ENCODE measurements around the gene PI16.

Gene PI16

GRCh38 chr6:36957773-36958271 lies 3.3 kb downstream of the PI16 start:
- no peak for DNase-seq (ENCODE audit: low read depth)

- DNase-seq (ENCODE audit: low read depth): no peak
Measured at GRCh38 chr6:36958775-36959554, 4.4 kb downstream of the PI16 start.

- DNase-seq (ENCODE audit: low read depth): no peak
Measured at GRCh38 chr6:36959555-36960250, 5.2 kb downstream of the PI16 start.

GRCh38 chr6:36961441-36962435 lies 7.2 kb downstream of the PI16 start:
- no peak for DNase-seq (ENCODE audit: low read depth)

- peak; percentile 25 for DNase-seq (ENCODE audit: low read depth)
Measured at GRCh38 chr6:36962874-36963273, 8.3 kb downstream of the PI16 start.

GRCh38 chr6:36963451-36964290 lies 9.1 kb downstream of the PI16 start:
- no peak for DNase-seq (ENCODE audit: low read depth)

GRCh38 chr6:36964349-36964748 lies 9.8 kb downstream of the PI16 start:
- no peak for DNase-seq (ENCODE audit: low read depth)

GRCh38 chr6:36964908-36965307 lies 10.4 kb downstream of the PI16 start:
- DNase-seq (ENCODE audit: low read depth): no peak

GRCh38 chr6:36967301-36967700 lies 12.8 kb downstream of the PI16 start:
- no peak for DNase-seq (ENCODE audit: low read depth)

- DNase-seq (ENCODE audit: low read depth): no peak
Measured at GRCh38 chr6:36967757-36968156, 13.2 kb downstream of the PI16 start.

- DNase-seq (ENCODE audit: low read depth): no peak
Measured at GRCh38 chr6:36968266-36968977, 13.9 kb downstream of the PI16 start.

GRCh38 chr6:36969240-36969691 lies 14.7 kb downstream of the PI16 start:
- no peak for DNase-seq (ENCODE audit: low read depth)

- no peak for DNase-seq (ENCODE audit: low read depth)
Measured at GRCh38 chr6:36969988-36970891, 15.7 kb downstream of the PI16 start.

GRCh38 chr6:36970892-36971842 lies 16.6 kb downstream of the PI16 start:
- no peak for DNase-seq (ENCODE audit: low read depth)

GRCh38 chr6:36971921-36972673 lies 17.6 kb downstream of the PI16 start:
- DNase-seq (ENCODE audit: low read depth): no peak

GRCh38 chr6:36973190-36973589 lies 18.7 kb downstream of the PI16 start:
- DNase-seq (ENCODE audit: low read depth): no peak

- DNase-seq (ENCODE audit: low read depth): no peak
Measured at GRCh38 chr6:36973647-36974046, 19.1 kb downstream of the PI16 start.
